Panc1 (cell line): ENCODE measurements around the gene LUZP4. TPM values are rescaled to one million over a fixed set of nuclear protein-coding genes. Genes with fewer than 3 reads are reported as not detected.

ENCODE experiments used
- ATAC-seq: fragments of 200-7000 bp; cut with Tn5 transposase; 2 replicates; pipeline ENCODE4 v1.9.1; 2020; ENCODE audit warnings: mild to moderate bottlenecking, moderate library complexity
- BruUV-seq: library from RNA; stranded (reverse); fragments of 400-500 nt; replicated peaks from 2 replicates; lab custom pipeline; 2021; lab: Mats Ljungman, UMichigan
- CTCF ChIA-PET: fragments of 300-600 bp; sonication (Branson Sonifier 250); formaldehyde crosslinking; loops from one replicate; lab custom pipeline; 2022; ENCODE audit warnings: antibody characterized with exemption; lab: Charles Lee
- POLR2A ChIA-PET: fragments of 300-600 bp; sonication (Branson Sonifier 250); formaldehyde crosslinking; loops from one replicate; lab custom pipeline; 2022; ENCODE audit warnings: antibody characterized with exemption; lab: Charles Lee
- DNase-seq: peaks from one replicate; pipeline ENCODE4 v3.0.0-alpha.2; 2010; ENCODE audit warnings: low read depth, low spot score
- H3K27ac ChIP-seq: 2 replicates; pipeline ENCODE4 v1.5.1; 2011; ENCODE audit warnings: mild to moderate bottlenecking, low read length, inconsistent platforms
- H3K27me3 ChIP-seq: fragments of 200-500 bp; sonication (Bioruptor generic); 2 replicates; pipeline ENCODE4 v1.6.0; 2014; ENCODE audit warnings: low read length, inconsistent platforms; ENCODE audit not compliant: control insufficient read depth, insufficient read depth
- H3K36me3 ChIP-seq: fragments of 200-500 bp; sonication (Bioruptor generic); 2 replicates; pipeline ENCODE4 v1.5.1; 2014; ENCODE audit warnings: inconsistent platforms, mild to moderate bottlenecking, low read length, moderate library complexity; ENCODE audit not compliant: control insufficient read depth, insufficient read depth
- H3K4me1 ChIP-seq: 2 replicates; pipeline ENCODE4 v1.5.1; 2011; ENCODE audit warnings: inconsistent platforms, mild to moderate bottlenecking, low read length, moderate library complexity; ENCODE audit not compliant: control insufficient read depth, insufficient read depth
- H3K4me3 ChIP-seq, 2 experiments: 2 replicates each; pipeline ENCODE4 v1.5.1; 2011 to 2012; ENCODE audit warnings: low read depth in 2 of 2, low read length in 2 of 2, mild to moderate bottlenecking in 2 of 2, inconsistent platforms in 1 of 2, moderate library complexity in 1 of 2
- H3K9me3 ChIP-seq: fragments of 200-500 bp; sonication (Bioruptor generic); 2 replicates; pipeline ENCODE4 v1.5.1; 2014; ENCODE audit warnings: low read depth, mild to moderate bottlenecking, inconsistent platforms, low read length, moderate library complexity; ENCODE audit not compliant: control insufficient read depth, insufficient read depth
- CTCF ChIP-seq: fragments of 450-650 bp; IDR thresholded peaks from 2 replicates; pipeline ENCODE4 v1.5.1; 2017; ENCODE audit warnings: mild to moderate bottlenecking
- POLR2AphosphoS5 ChIP-seq: IDR thresholded peaks from 2 replicates; pipeline ENCODE4 v1.6.1; 2012; ENCODE audit warnings: mild to moderate bottlenecking, low read depth, low read length, moderate library complexity
- SIN3A ChIP-seq: IDR thresholded peaks from 2 replicates; pipeline ENCODE4 v1.6.1; 2012; ENCODE audit warnings: low read depth, mild to moderate bottlenecking, low read length, moderate library complexity, borderline replicate concordance; ENCODE audit not compliant: insufficient read depth
- TCF7L2 ChIP-seq: IDR thresholded peaks from 2 replicates; pipeline ENCODE4 v1.6.1; 2011; ENCODE audit warnings: mild to moderate bottlenecking, low read depth, low read length, inconsistent platforms
- in situ Hi-C: cut with HindIII; loops from 2 replicates; pipeline ENCODE4 v1.10.0; 2016; ENCODE audit warnings: low sequenced_read_pairs, low pct_unique_long_range_greater_than_20kb
- intact Hi-C: fragments of 100-400 bp; cut with micrococcal nuclease; formaldehyde crosslinking; loops from one replicate; pipeline ENCODE4 v1.10.0; 2022; ENCODE audit not compliant: unreplicated experiment
- total RNA-seq: library from RNA; stranded (reverse); gene quantifications from one replicate; pipeline ENCODE4 v1.2.1, GENCODE V29; 2021; ENCODE audit not compliant: unreplicated experiment
- TF ChIP-seq, protein P1 (sequence below), 2 experiments: IDR thresholded peaks; 2 replicates each; pipeline ENCODE4 v1.6.1; 2011 to 2012; ENCODE audit warnings: low read depth in 2 of 2, control low read depth in 1 of 2, low read length in 1 of 2, mild to moderate bottlenecking in 1 of 2, moderate library complexity in 1 of 2; ENCODE audit not compliant: insufficient read depth in 1 of 2

Gene LUZP4
- total RNA-seq, 1 experiment from 2014 or later: not detected

GRCh38 chrX:115269051-115269683, 20.3 kb upstream of the LUZP4 start:
- Histone ChIP-seq H3K36me3 (no peaks in the 10 kb centered on the region), H3K4me3 (no peak overlapping the region), H3K4me1 (no peaks in the 10 kb centered on the region), H3K27me3 (no peaks in the 10 kb centered on the region; the same call in 1 of the 2 replicates), H3K9me3 (no peaks in the 10 kb centered on the region), H3K27ac (no peak overlapping the region)
- no peak for TF ChIP-seq TCF7L2
- TF ChIP-seq, protein P1, sequence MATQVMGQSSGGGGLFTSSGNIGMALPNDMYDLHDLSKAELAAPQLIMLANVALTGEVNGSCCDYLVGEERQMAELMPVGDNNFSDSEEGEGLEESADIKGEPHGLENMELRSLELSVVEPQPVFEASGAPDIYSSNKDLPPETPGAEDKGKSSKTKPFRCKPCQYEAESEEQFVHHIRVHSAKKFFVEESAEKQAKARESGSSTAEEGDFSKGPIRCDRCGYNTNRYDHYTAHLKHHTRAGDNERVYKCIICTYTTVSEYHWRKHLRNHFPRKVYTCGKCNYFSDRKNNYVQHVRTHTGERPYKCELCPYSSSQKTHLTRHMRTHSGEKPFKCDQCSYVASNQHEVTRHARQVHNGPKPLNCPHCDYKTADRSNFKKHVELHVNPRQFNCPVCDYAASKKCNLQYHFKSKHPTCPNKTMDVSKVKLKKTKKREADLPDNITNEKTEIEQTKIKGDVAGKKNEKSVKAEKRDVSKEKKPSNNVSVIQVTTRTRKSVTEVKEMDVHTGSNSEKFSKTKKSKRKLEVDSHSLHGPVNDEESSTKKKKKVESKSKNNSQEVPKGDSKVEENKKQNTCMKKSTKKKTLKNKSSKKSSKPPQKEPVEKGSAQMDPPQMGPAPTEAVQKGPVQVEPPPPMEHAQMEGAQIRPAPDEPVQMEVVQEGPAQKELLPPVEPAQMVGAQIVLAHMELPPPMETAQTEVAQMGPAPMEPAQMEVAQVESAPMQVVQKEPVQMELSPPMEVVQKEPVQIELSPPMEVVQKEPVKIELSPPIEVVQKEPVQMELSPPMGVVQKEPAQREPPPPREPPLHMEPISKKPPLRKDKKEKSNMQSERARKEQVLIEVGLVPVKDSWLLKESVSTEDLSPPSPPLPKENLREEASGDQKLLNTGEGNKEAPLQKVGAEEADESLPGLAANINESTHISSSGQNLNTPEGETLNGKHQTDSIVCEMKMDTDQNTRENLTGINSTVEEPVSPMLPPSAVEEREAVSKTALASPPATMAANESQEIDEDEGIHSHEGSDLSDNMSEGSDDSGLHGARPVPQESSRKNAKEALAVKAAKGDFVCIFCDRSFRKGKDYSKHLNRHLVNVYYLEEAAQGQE (IDR thresholded peaks at IDR 0.05; ENCODE audit: insufficient read depth in 1 of 2, low read depth in 2 of 2, low read length in 1 of 2): no peak
- POLR2A ChIA-PET: no interaction called here
- DNase-seq (no peak), ATAC-seq (no peak)
- in situ Hi-C loops: no loop called here
- no TSS peak for BruUV-seq
- CTCF ChIA-PET: no interaction called here
- intact Hi-C loops: no loop called here

DNA sequence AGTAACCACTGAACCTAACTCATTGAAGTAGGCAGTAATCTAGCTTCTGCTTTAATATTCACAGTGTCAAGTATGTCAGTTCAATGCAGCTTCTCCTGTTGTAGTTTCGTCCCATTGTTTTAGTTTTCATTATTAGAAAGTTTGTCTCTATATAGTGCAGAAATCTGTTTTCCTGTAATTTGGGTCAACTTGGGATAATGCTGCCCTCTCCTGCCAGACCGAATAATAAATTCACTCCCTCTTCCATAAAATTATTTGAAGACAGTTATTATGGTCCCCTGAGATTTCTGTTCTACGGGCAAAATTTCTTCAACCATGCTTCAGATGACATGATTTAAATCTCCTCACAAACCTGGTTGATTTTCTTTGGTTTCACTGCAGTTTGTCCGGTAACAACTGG, 4.6 kb upstream of the LUZP4 start:
- H3K4me3 ChIP-seq: no peak overlapping the region
- in situ Hi-C loops (no loop called here), intact Hi-C loops (loop anchor here (5.0 kb wide), 1 partner anchor 58 kb away; no protein-coding TSS in a partner anchor)
- POLR2A ChIA-PET: no interaction called here
- CTCF ChIA-PET: no interaction called here
- H3K27me3 ChIP-seq: no peaks in the 10 kb centered on the region
- H3K9me3 ChIP-seq: no peaks in the 10 kb centered on the region
- H3K4me1 ChIP-seq: no peaks in the 10 kb centered on the region
- no peaks in the 10 kb centered on the region for H3K36me3 ChIP-seq
- H3K27ac ChIP-seq: no peak overlapping the region
- BruUV-seq: no TSS peak
- TF ChIP-seq CTCF (no peak), SIN3A (no peak), POLR2AphosphoS5 (no peak)
- DNase-seq (no peak), ATAC-seq (no peak)

DNA sequence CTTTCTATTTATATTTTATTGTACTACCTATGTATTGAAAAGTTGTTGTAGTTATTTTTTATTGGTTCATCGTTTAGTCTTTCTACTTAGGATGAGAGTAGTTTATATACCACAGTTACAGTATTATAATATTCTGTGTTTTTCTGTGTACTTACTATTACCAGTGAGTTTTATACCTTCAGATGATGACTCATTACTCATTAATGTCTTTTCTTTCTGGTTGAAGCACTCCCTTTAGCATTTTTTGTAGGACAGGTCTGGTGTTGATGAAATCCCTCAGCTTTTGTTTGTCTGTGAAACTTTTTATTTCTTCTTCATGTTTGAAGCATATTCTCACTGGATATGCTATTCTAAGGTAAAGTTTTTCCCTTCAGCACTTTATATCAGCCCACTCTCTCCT, 7.7 kb downstream of the LUZP4 start:
- BruUV-seq: no TSS peak
- intact Hi-C loops: no loop called here
- ATAC-seq (no peak), DNase-seq (no peak)
- Histone ChIP-seq H3K4me3 (no peak overlapping the region), H3K4me1 (no peaks in the 10 kb centered on the region), H3K27me3 (no peaks in the 10 kb centered on the region), H3K27ac (no peak overlapping the region), H3K9me3 (no peaks in the 10 kb centered on the region), H3K36me3 (no peaks in the 10 kb centered on the region)
- POLR2A ChIA-PET: no interaction called here
- TF ChIP-seq POLR2AphosphoS5 (no peak), SIN3A (no peak), CTCF (no peak), TCF7L2 (no peak)
- TF ChIP-seq, protein P1 (IDR thresholded peaks at IDR 0.05; ENCODE audit: insufficient read depth in 1 of 2, low read depth in 2 of 2, low read length in 1 of 2): no peak
- in situ Hi-C loops: no loop called here
- CTCF ChIA-PET: no interaction called here
